Nephron (organoid): ENCODE measurements around the gene TMEM14C.
"Not testable (repeated sequence)": the region's sequence is repeated elsewhere in the genome, so short reads cannot be mapped to it uniquely, and the experiment has no call there.

ENCODE experiments used
- H3K27ac Mint-ChIP-seq, 3 experiments: 2 replicates each; pipeline ENCODE4 v1.8.0; 2020; ENCODE audit warnings: mixed read lengths in 3 of 3, mild to moderate bottlenecking in 2 of 3, moderate library complexity in 1 of 3
- H3K27me3 Mint-ChIP-seq: 2 replicates; pipeline ENCODE4 v1.8.0; 2021; ENCODE audit warnings: low read depth, mild to moderate bottlenecking, moderate library complexity, mixed read lengths
- H3K36me3 Mint-ChIP-seq: 2 replicates; pipeline ENCODE4 v1.8.0; 2020; ENCODE audit warnings: low read depth, mixed read lengths
- H3K4me1 Mint-ChIP-seq: 2 replicates; pipeline ENCODE4 v1.8.0; 2020; ENCODE audit warnings: mixed read lengths
- H3K4me3 Mint-ChIP-seq, 3 experiments: 2 replicates each; pipeline ENCODE4 v1.8.0; 2020; ENCODE audit warnings: mild to moderate bottlenecking in 3 of 3, mixed read lengths in 3 of 3, moderate library complexity in 2 of 3
- H3K9me3 Mint-ChIP-seq: 2 replicates; pipeline ENCODE4 v1.8.0; 2020; ENCODE audit warnings: mixed read lengths
- TF ChIP-seq, protein P1 (sequence below), 3 experiments: fragments of 200-600 bp; sonication (generic); IDR thresholded peaks; one replicate each; pipeline ENCODE4 v1.5.0; 2021; ENCODE audit warnings: antibody characterized with exemption in 3 of 3; ENCODE audit not compliant: unreplicated experiment in 3 of 3

Gene TMEM14C

DNA sequence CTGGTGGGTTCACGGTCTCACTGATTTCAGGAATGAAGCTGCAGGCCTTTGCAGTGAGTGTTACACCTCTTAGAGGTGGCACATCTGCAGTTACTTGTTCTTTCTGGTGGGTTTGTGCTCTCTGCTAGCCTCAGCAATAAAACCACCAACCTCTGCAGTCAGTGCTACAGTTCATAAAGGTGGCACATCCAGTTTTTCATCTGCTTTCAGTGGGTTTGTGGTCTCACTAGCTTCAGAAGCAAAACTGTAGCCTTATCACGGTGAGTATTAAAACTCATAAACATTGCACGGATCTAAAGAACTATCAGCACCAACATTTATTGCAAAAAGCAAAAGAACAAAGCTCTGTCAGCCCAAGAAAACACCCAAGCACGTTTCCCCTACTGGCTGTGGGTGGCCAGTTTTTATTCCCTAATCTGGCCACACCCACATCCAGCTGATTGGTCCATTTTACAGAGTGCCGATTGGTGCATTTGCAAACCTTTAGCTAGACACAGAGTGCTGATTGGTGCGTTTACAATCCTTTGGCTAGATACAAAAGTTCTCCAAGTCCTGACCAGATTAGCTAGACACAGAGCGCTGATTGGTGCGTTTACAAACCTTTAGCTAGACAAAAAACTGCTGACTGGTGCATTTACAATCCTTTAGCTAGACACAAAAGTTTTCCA lies 3.4 kb upstream of the TMEM14C start:
- peaks cover 4% of the 10 kb centered on the region for H3K36me3 Mint-ChIP-seq
- H3K27ac Mint-ChIP-seq = no peak overlapping the region
- TF ChIP-seq, protein P1, sequence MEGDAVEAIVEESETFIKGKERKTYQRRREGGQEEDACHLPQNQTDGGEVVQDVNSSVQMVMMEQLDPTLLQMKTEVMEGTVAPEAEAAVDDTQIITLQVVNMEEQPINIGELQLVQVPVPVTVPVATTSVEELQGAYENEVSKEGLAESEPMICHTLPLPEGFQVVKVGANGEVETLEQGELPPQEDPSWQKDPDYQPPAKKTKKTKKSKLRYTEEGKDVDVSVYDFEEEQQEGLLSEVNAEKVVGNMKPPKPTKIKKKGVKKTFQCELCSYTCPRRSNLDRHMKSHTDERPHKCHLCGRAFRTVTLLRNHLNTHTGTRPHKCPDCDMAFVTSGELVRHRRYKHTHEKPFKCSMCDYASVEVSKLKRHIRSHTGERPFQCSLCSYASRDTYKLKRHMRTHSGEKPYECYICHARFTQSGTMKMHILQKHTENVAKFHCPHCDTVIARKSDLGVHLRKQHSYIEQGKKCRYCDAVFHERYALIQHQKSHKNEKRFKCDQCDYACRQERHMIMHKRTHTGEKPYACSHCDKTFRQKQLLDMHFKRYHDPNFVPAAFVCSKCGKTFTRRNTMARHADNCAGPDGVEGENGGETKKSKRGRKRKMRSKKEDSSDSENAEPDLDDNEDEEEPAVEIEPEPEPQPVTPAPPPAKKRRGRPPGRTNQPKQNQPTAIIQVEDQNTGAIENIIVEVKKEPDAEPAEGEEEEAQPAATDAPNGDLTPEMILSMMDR (IDR thresholded peaks at IDR 0.05; ENCODE audit: unreplicated experiment in 3 of 3) = no peak

DNA sequence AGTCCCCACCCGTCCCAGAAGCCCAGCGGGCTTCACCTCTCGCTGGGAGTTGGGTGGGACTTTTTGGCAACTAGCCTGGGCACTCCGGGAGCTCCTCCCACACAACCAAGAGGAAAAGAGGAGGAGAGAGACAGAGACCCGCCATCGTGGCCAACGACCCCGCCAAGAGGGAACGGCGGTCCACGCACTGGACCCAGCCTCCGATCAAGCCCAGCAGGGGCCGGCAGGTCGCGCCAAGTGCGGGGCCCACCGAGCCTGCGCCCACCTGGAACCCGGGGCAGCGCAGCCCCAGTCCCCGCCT lies 3.0 kb upstream of the TMEM14C start:
- H3K36me3 Mint-ChIP-seq = peaks cover 4% of the 10 kb centered on the region
- no peaks in the 10 kb centered on the region for H3K27me3 Mint-ChIP-seq
- H3K4me1 Mint-ChIP-seq = peaks cover 22% of the 10 kb centered on the region
- H3K4me3 Mint-ChIP-seq = no peak overlapping the region
- no peak overlapping the region for H3K27ac Mint-ChIP-seq
- H3K9me3 Mint-ChIP-seq = no peaks in the 10 kb centered on the region
- TF ChIP-seq, protein P1 (IDR thresholded peaks at IDR 0.05; ENCODE audit: unreplicated experiment in 3 of 3) = no peak

More for the DNA sequence above, 3.4 kb upstream of the TMEM14C start:
- H3K4me1 Mint-ChIP-seq = peaks cover 22% of the 10 kb centered on the region
- H3K27me3 Mint-ChIP-seq = no peaks in the 10 kb centered on the region
- H3K9me3 Mint-ChIP-seq = no peaks in the 10 kb centered on the region
- H3K4me3 Mint-ChIP-seq = no peak overlapping the region

DNA sequence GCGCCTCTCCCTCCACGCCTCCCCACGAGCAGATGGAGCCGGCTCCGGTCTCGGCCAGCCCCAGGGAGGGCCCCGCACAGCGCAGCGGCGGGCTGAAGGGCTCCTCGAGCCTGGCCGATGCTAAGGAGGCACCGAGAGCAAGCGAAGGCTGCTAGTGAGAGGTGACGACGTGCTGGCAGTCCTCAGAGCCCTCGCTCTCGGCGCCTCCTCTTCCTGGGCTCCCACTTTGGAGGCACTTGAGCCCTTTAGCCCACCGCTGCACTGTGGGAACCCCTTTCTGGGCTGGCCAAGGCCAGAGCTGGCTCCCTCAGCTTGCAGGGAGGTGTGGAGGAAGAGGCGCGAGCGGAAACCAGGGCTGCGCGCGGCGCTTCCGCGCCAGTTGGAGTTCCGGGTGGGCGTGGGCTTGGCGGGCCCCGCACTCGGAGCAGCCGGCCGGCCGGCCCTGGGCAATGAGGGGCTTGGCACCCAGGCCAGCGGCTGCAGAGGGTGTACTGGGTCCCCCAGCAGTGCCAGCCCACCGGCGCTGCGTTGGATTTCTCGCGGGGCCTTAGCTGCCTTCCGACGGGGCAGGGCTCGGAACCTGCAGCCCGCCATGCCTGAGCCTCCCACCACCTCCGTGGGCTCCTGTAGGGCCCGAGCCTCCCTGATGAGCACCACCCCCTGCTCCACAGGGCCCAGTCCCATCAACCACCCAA lies 2.5 kb upstream of the TMEM14C start:
- Mint-ChIP-seq H3K4me1 (peaks cover 25% of the 10 kb centered on the region), H3K27ac (no peak overlapping the region), H3K9me3 (no peaks in the 10 kb centered on the region), H3K4me3 (no peak overlapping the region), H3K27me3 (no peaks in the 10 kb centered on the region), H3K36me3 (peaks cover 6% of the 10 kb centered on the region)
- TF ChIP-seq, protein P1 (IDR thresholded peaks at IDR 0.05; ENCODE audit: unreplicated experiment in 3 of 3) = no peak

DNA sequence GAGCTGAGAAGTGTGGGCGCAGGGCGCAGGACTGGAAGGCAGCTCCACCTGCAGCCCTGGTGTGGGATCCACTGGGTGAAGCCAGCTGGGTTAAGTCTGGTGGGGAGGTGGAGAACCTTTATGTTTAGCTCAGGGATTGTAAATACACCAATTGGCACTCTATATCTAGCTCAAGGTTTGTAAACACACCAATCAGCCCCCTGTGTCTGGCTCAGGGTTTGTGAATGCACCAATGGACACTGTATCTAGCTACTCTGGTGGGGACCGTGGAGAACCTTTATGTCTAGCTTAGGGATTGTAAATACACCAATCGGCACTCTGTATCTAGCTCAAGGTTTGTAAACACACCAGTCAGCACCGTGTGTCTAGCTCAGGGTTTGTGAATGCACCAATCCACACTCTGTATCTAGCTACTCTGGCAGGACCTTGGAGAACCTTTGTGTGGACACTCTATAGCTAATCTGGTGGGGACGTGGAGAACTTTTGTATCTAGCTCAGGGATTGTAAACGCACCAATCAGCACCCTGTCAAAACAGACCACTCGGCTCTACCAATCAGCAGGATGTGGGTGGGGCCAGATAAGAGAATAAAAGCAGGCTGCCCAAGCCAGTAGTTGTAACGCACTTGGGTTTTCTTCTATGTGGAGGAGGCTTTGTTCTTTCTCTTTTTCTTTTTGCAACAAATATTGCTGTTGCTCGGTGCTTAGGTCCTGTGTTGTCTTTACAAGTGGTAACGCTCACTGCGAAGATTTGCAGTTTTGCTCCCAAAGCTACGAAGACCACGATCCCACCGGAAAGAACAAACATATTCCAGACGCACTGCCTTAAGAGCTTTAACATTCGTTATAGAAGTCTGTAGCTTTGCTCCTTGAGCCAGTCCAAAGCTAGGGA lies 1.7 kb upstream of the TMEM14C start:
- H3K36me3 Mint-ChIP-seq = peaks cover 12% of the 10 kb centered on the region
- H3K27me3 Mint-ChIP-seq, H3K9me3 Mint-ChIP-seq: not testable (repeated sequence)
- peak overlapping the region; percentile 99 to 100 (median 99) for H3K27ac Mint-ChIP-seq
- H3K4me3 Mint-ChIP-seq = peak overlapping the region; percentile 96 to 98 (median 98)
- peaks cover 30% of the 10 kb centered on the region for H3K4me1 Mint-ChIP-seq

DNA sequence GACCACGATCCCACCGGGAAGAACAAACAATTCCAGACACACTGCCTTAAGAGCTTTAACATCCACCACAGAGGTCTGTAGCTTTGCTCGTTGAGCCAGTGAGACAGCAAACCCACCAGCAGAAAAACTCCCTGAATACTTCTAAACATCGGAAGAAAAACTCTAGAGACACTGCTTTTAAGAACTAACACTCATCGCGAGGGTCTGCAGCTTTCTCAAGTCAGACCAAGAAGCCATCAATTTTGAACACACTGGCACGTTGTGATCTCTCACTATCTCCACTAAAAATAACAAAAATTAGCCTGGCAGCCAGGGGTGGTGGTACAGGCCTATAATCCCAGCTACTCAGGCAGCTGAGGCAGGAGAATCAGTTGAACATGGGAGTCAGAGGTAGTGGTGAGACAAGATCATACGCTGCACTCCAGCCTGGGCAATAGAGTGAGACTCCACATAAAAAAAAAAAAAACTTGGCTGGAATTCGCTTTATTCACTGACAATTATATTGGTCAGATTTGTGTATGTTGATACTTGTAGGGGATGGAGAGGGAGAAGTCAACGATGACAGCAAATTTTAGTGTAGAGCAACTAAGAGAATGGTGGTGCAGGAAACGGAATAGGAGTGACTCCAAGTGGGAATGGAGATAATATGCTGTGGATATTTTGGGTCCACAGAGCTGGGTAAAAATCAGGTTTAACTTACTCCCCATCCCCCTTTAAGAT lies 860 bp upstream of the TMEM14C start:
- no peaks in the 10 kb centered on the region for H3K27me3 Mint-ChIP-seq
- peak overlapping the region; percentile 99 to 100 (median 99) for H3K27ac Mint-ChIP-seq
- peaks cover 17% of the 10 kb centered on the region for H3K36me3 Mint-ChIP-seq
- H3K9me3 Mint-ChIP-seq = no peaks in the 10 kb centered on the region
- peak overlapping the region; percentile 96 to 98 (median 98) for H3K4me3 Mint-ChIP-seq
- TF ChIP-seq, protein P1 (IDR thresholded peaks at IDR 0.05; ENCODE audit: unreplicated experiment in 3 of 3) = no peak
- H3K4me1 Mint-ChIP-seq = peaks cover 30% of the 10 kb centered on the region

DNA sequence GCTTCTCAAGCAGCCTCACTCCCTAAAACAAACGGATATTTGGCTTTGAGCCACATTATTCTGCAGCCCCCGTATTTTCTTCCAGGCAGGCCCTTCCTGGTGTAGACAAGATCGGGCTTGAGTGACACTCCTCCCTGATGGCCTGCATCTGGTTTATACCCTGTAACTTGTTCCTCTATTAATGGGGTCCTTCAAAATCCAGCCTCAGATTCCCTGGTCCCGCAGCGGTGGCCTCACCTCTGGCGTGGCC lies 375 bp upstream of the TMEM14C start:
- Mint-ChIP-seq H3K36me3 (peaks cover 21% of the 10 kb centered on the region), H3K27me3 (no peaks in the 10 kb centered on the region), H3K27ac (peak overlapping the region; percentile 99 to 100 (median 99)), H3K4me3 (peak overlapping the region; percentile 96 to 98 (median 98)), H3K4me1 (peaks cover 30% of the 10 kb centered on the region), H3K9me3 (no peaks in the 10 kb centered on the region)
- TF ChIP-seq, protein P1 (IDR thresholded peaks at IDR 0.05; ENCODE audit: unreplicated experiment in 3 of 3) = no peak
